ENCODE data around the gene SIGLEC1.

Gene SIGLEC1

GRCh38 chr20:3744806-3745685 lies 32.6 kb upstream of the SIGLEC1 start:
- no peak for DNase-seq (ENCODE audit: insufficient read length, low spot score)
- no peak for FAIRE-seq

- DNase-seq (ENCODE audit: insufficient read length, low spot score), result no peak
- no peak for FAIRE-seq
Observed at GRCh38 chr20:3744037-3744436, 31.6 kb upstream of the SIGLEC1 start.

GRCh38 chr20:3743251-3743650 lies 30.9 kb upstream of the SIGLEC1 start:
- DNase-seq (ENCODE audit: insufficient read length, low spot score) (no peak), FAIRE-seq (no peak)

GRCh38 chr20:3741836-3742458 lies 29.5 kb upstream of the SIGLEC1 start:
- FAIRE-seq, result no peak

GRCh38 chr20:3740615-3741301 lies 28.4 kb upstream of the SIGLEC1 start:
- no peak for FAIRE-seq

More at GRCh38 chr20:3741836-3742458, 29.5 kb upstream of the SIGLEC1 start:
- DNase-seq (ENCODE audit: insufficient read length, low spot score), result no peak

GRCh38 chr20:3739926-3740451 lies 27.6 kb upstream of the SIGLEC1 start:
- FAIRE-seq (no peak), DNase-seq (ENCODE audit: insufficient read length, low spot score) (no peak)

More at GRCh38 chr20:3740615-3741301, 28.4 kb upstream of the SIGLEC1 start:
- no peak for DNase-seq (ENCODE audit: insufficient read length, low spot score)

GRCh38 chr20:3739054-3739925 lies 26.9 kb upstream of the SIGLEC1 start:
- no peak for FAIRE-seq
- no peak for DNase-seq (ENCODE audit: insufficient read length, low spot score)

- DNase-seq (ENCODE audit: insufficient read length, low spot score) (no peak), FAIRE-seq (no peak)
Observed at GRCh38 chr20:3738111-3739053, 26.0 kb upstream of the SIGLEC1 start.

GRCh38 chr20:3735768-3736167 lies 23.4 kb upstream of the SIGLEC1 start:
- FAIRE-seq (no peak), DNase-seq (ENCODE audit: insufficient read length, low spot score) (no peak)

GRCh38 chr20:3734111-3734843 lies 21.9 kb upstream of the SIGLEC1 start:
- no peak for DNase-seq (ENCODE audit: insufficient read length, low spot score)
- FAIRE-seq, result no peak

GRCh38 chr20:3733119-3733995 lies 21.0 kb upstream of the SIGLEC1 start:
- FAIRE-seq (no peak), DNase-seq (ENCODE audit: insufficient read length, low spot score) (no peak)

GRCh38 chr20:3732327-3733118 lies 20.1 kb upstream of the SIGLEC1 start, which contains the start of gene HSPA12B:
TSS of gene HSPA12B (plus strand) at chr20:3732685. CDS start at chr20:3738675, 5,990 bp downstream.
- DNase-seq (ENCODE audit: insufficient read length, low spot score), result no peak
- no peak for FAIRE-seq

- FAIRE-seq (no peak), DNase-seq (ENCODE audit: insufficient read length, low spot score) (no peak)
Observed at GRCh38 chr20:3731944-3732326, 19.5 kb upstream of the SIGLEC1 start.

GRCh38 chr20:3730803-3731672 lies 18.6 kb upstream of the SIGLEC1 start:
- no peak for DNase-seq (ENCODE audit: insufficient read length, low spot score)
- FAIRE-seq, result no peak

GRCh38 chr20:3729811-3730540 lies 17.6 kb upstream of the SIGLEC1 start:
- no peak for DNase-seq (ENCODE audit: insufficient read length, low spot score)

More at GRCh38 chr20:3729811-3730540, 17.6 kb upstream of the SIGLEC1 start:
- no peak for FAIRE-seq

All from GM19239 (cell line).